KOPT-K1 (cell line): ENCODE results near the gene JUNB.
"Not testable (repeated sequence)": the region's sequence is repeated elsewhere in the genome, so short reads cannot be mapped to it uniquely, and the experiment has no call there.

Experiments used
- H3K27ac ChIP-seq: fragments of 200-600 bp; sonication (generic); 2 replicates; pipeline ENCODE4 v1.5.1; 2016; ENCODE audit warnings: antibody characterized with exemption, mild to moderate bottlenecking, low read depth, low read length; ENCODE audit not compliant: poor library complexity, severe bottlenecking
- H3K36me3 ChIP-seq: fragments of 200-600 bp; sonication (generic); 2 replicates; pipeline ENCODE4 v1.5.1; 2017; ENCODE audit warnings: antibody characterized with exemption, mild to moderate bottlenecking, low read length, moderate library complexity; ENCODE audit not compliant: insufficient read depth
- H3K9me3 ChIP-seq: fragments of 200-600 bp; sonication (generic); 2 replicates; pipeline ENCODE4 v1.5.1; 2017; ENCODE audit warnings: antibody characterized with exemption, low read length, mild to moderate bottlenecking; ENCODE audit not compliant: insufficient read depth, poor library complexity, severe bottlenecking

Gene JUNB

GRCh38 chr19:12801466-12802266 is 10.4 kb downstream of the JUNB start, which contains the start of the genes PRDX2 and THSD8:
TSS of gene PRDX2 (minus strand) at chr19:12801800. CDS start at chr19:12801261, 539 bp downstream.
TSS of gene THSD8 (plus strand) at chr19:12802069. CDS start at chr19:12802072, 3 bp downstream.
- Histone ChIP-seq H3K9me3 (no peaks in the 10 kb centered on the region), H3K36me3 (peaks cover 16% of the 10 kb centered on the region), H3K27ac (peak within 1 kb of the TSS; percentile 67)

GRCh38 chr19:12802267-12803106 is 11.2 kb downstream of the JUNB start:
- H3K9me3 ChIP-seq: no peaks in the 10 kb centered on the region
- H3K27ac ChIP-seq: peak overlapping the region; percentile 67
- H3K36me3 ChIP-seq: peaks cover 12% of the 10 kb centered on the region

- Histone ChIP-seq H3K27ac (no peak overlapping the region), H3K9me3 (no peaks in the 10 kb centered on the region), H3K36me3 (peaks cover 25% of the 10 kb centered on the region)
Measured at GRCh38 chr19:12804051-12804450, 12.8 kb downstream of the JUNB start.

- Histone ChIP-seq H3K27ac (peak within 1 kb of the TSS; percentile 77), H3K9me3 (no peaks in the 10 kb centered on the region), H3K36me3 (peaks cover 36% of the 10 kb centered on the region)
Measured at GRCh38 chr19:12806242-12807081, 15.2 kb downstream of the JUNB start, which contains the start of gene RNASEH2A. TSS of gene RNASEH2A (plus strand) at chr19:12806584. CDS start at chr19:12806674, 90 bp downstream.

- no peaks in the 10 kb centered on the region for H3K9me3 ChIP-seq
- peaks cover 46% of the 10 kb centered on the region for H3K36me3 ChIP-seq
- H3K27ac ChIP-seq: no peak overlapping the region
Measured at GRCh38 chr19:12815088-12815487, 23.8 kb downstream of the JUNB start.

- not testable (repeated sequence) for H3K9me3 ChIP-seq, H3K27ac ChIP-seq
- H3K36me3 ChIP-seq: peaks cover 26% of the 10 kb centered on the region; the same call in 1 of the 2 replicates
Measured at GRCh38 chr19:12817188-12817587, 25.9 kb downstream of the JUNB start.

- H3K9me3 ChIP-seq, H3K27ac ChIP-seq: not testable (repeated sequence)
- peaks cover 21% of the 10 kb centered on the region; the same call in 1 of the 2 replicates for H3K36me3 ChIP-seq
Measured at GRCh38 chr19:12817810-12818209, 26.5 kb downstream of the JUNB start.

GRCh38 chr19:12821761-12822160 is 30.5 kb downstream of the JUNB start:
- H3K9me3 ChIP-seq: no peaks in the 10 kb centered on the region
- no peak overlapping the region for H3K27ac ChIP-seq
- H3K36me3 ChIP-seq: no peaks in the 10 kb centered on the region

GRCh38 chr19:12825254-12826131 is 34.2 kb downstream of the JUNB start:
- no peaks in the 10 kb centered on the region for H3K9me3 ChIP-seq
- H3K27ac ChIP-seq: no peak overlapping the region
- H3K36me3 ChIP-seq: no peaks in the 10 kb centered on the region

GRCh38 chr19:12828494-12828893 is 37.2 kb downstream of the JUNB start:
- no peaks in the 10 kb centered on the region for H3K36me3 ChIP-seq

GRCh38 chr19:12833418-12833737 is 42.1 kb downstream of the JUNB start:
- Histone ChIP-seq H3K27ac (no peak overlapping the region), H3K36me3 (no peaks in the 10 kb centered on the region), H3K9me3 (no peaks in the 10 kb centered on the region)

More at GRCh38 chr19:12828494-12828893, 37.2 kb downstream of the JUNB start:
- H3K27ac ChIP-seq: no peak overlapping the region
- no peaks in the 10 kb centered on the region for H3K9me3 ChIP-seq

- Histone ChIP-seq H3K36me3 (no peaks in the 10 kb centered on the region), H3K9me3 (no peaks in the 10 kb centered on the region), H3K27ac (no peak overlapping the region)
Measured at GRCh38 chr19:12833738-12834565, 42.7 kb downstream of the JUNB start.

GRCh38 chr19:12834566-12834943 is 43.3 kb downstream of the JUNB start, which contains the start of gene RTBDN:
TSS of gene RTBDN (minus strand) at chr19:12834579. CDS start at chr19:12829979, 4,600 bp downstream.
- no peaks in the 10 kb centered on the region for H3K9me3 ChIP-seq
- no peak within 1 kb of the TSS for H3K27ac ChIP-seq
- H3K36me3 ChIP-seq: no peaks in the 10 kb centered on the region
